ENCODE data around the gene DGLUCY. TPM values are rescaled to one million over a fixed set of nuclear protein-coding genes. Genes with fewer than 3 reads are reported as not detected.

DGLUCY gene
- total and polyA plus RNA-seq, 9 donors, result 17.9 to 73.3 (median 39.3) TPM

GRCh38 chr14:91070572-91070971, 43.3 kb upstream of the DGLUCY start:
- TF ChIP-seq CTCF (IDR thresholded peaks at IDR 0.05), result no peak
- TF ChIP-seq POLR2A (IDR thresholded peaks at IDR 0.05), result no peak
- TF ChIP-seq EP300 (IDR thresholded peaks at IDR 0.05), result no peak
- DNase-seq, result no peak
- intact Hi-C loops (cut with DNase I), result no loop called here

GRCh38 chr14:91075553-91075952, 38.3 kb upstream of the DGLUCY start:
- intact Hi-C loops (cut with DNase I), result no loop called here
- TF ChIP-seq EP300 (IDR thresholded peaks at IDR 0.05) (no peak), CTCF (IDR thresholded peaks at IDR 0.05) (no peak), POLR2A (IDR thresholded peaks at IDR 0.05) (no peak)
- no peaks in the 10 kb centered on the region for H3K9me3 ChIP-seq
- no peak overlapping the region for H3K4me3 ChIP-seq
- no peak for DNase-seq
- no peaks in the 10 kb centered on the region for H3K36me3 ChIP-seq
- no peaks in the 10 kb centered on the region for H3K27me3 ChIP-seq
- whole genome bisulfite sequencing, 3 donors, result 93 to 97% (median 95%) methylated on average over 5 of the region's 5 CpGs
- H3K27ac ChIP-seq, result no peak overlapping the region
- no peaks in the 10 kb centered on the region for H3K4me1 ChIP-seq (ENCODE audit: insufficient read depth)

More at GRCh38 chr14:91070572-91070971, 43.3 kb upstream of the DGLUCY start:
- Histone ChIP-seq H3K9me3 (no peaks in the 10 kb centered on the region), H3K36me3 (no peaks in the 10 kb centered on the region), H3K27ac (no peak overlapping the region), H3K4me3 (no peak overlapping the region), H3K4me1 (ENCODE audit: insufficient read depth) (no peaks in the 10 kb centered on the region), H3K27me3 (no peaks in the 10 kb centered on the region)

GRCh38 chr14:91078095-91078737, 35.7 kb upstream of the DGLUCY start:
- WGBS, 3 donors, result 42 to 63% (median 55%) methylated on average over 9 of the region's 9 CpGs
- TF ChIP-seq EP300 (IDR thresholded peaks at IDR 0.05), result no peak
- no peak for DNase-seq

GRCh38 chr14:91080071-91080470, 33.8 kb upstream of the DGLUCY start:
- TF ChIP-seq POLR2A (IDR thresholded peaks at IDR 0.05), result no peak
- no peak for TF ChIP-seq CTCF (IDR thresholded peaks at IDR 0.05)
- no peak for TF ChIP-seq EP300 (IDR thresholded peaks at IDR 0.05)
- Histone ChIP-seq H3K4me1 (ENCODE audit: insufficient read depth) (no peaks in the 10 kb centered on the region), H3K27ac (no peak overlapping the region), H3K4me3 (no peak overlapping the region), H3K36me3 (no peaks in the 10 kb centered on the region), H3K9me3 (no peaks in the 10 kb centered on the region), H3K27me3 (no peaks in the 10 kb centered on the region)
- intact Hi-C loops (cut with DNase I), result no loop called here
- DNase-seq, result no peak
- 96% methylated on average over 6 of the region's 6 CpGs for WGBS, 3 donors

More at GRCh38 chr14:91078095-91078737, 35.7 kb upstream of the DGLUCY start:
- Histone ChIP-seq H3K4me3 (no peak overlapping the region), H3K27ac (no peak overlapping the region), H3K9me3 (no peaks in the 10 kb centered on the region), H3K27me3 (no peaks in the 10 kb centered on the region), H3K36me3 (no peaks in the 10 kb centered on the region), H3K4me1 (ENCODE audit: insufficient read depth) (no peaks in the 10 kb centered on the region)
- intact Hi-C loops (cut with DNase I), result no loop called here

GRCh38 chr14:91082282-91082681, 31.6 kb upstream of the DGLUCY start:
- Histone ChIP-seq H3K4me1 (ENCODE audit: insufficient read depth) (no peaks in the 10 kb centered on the region), H3K4me3 (no peak overlapping the region), H3K36me3 (no peaks in the 10 kb centered on the region), H3K27ac (no peak overlapping the region), H3K27me3 (no peaks in the 10 kb centered on the region), H3K9me3 (no peaks in the 10 kb centered on the region)
- DNase-seq, result no peak
- WGBS, 3 donors, result 58 to 63% (median 60%) methylated on average over 3 of the region's 3 CpGs
- TF ChIP-seq EP300 (IDR thresholded peaks at IDR 0.05) (no peak), POLR2A (IDR thresholded peaks at IDR 0.05) (no peak), CTCF (IDR thresholded peaks at IDR 0.05) (no peak)
- intact Hi-C loops (cut with DNase I), result no loop called here

Data from ovary (tissue), 9 donors.